ENCODE results near the gene MMP2. TPM values are rescaled to one million over a fixed set of nuclear protein-coding genes. Genes with fewer than 3 reads are reported as not detected.

The MMP2 gene
- total RNA-seq, 4 donors from 2014 or later: 94.9 to 286 (median 216) TPM

- Histone ChIP-seq H3K36me3 (no peaks in the 10 kb centered on the region), H3K9me3 (no peaks in the 10 kb centered on the region), H3K27ac (no peak overlapping the region), H3K4me1 (peaks cover 0 to 10% of the 10 kb centered on the region in 2 donors), H3K4me3 (replicated peaks in 1 of 3) (no peak overlapping the region), H3K27me3 (no peaks in the 10 kb centered on the region)
- intact Hi-C loops (cut with DNase I): no loop called here
- no peak for TF ChIP-seq CTCF (IDR thresholded peaks at IDR 0.05)
- DNase-seq: no peak
- 50 to 52% methylated on average over 1 of the region's 1 CpG for WGBS, 2 donors
These were observed 42.8 kb downstream of the MMP2 start for GRCh38 chr16:55521792-55522191.

GRCh38 chr16:55526441-55526840 lies 47.4 kb downstream of the MMP2 start:
- Histone ChIP-seq H3K4me1 (peaks cover 0 to 16% of the 10 kb centered on the region in 2 donors), H3K27me3 (no peaks in the 10 kb centered on the region), H3K9me3 (no peaks in the 10 kb centered on the region), H3K4me3 (replicated peaks in 1 of 3) (no peak overlapping the region), H3K36me3 (peaks cover 0 to 9% of the 10 kb centered on the region in 2 donors), H3K27ac (peak overlapping the region in 1 of 3 donors; percentile 6)
- DNase-seq: no peak
- intact Hi-C loops (cut with DNase I): no loop called here
- TF ChIP-seq CTCF (IDR thresholded peaks at IDR 0.05) (no peak), POLR2A (IDR thresholded peaks at IDR 0.05) (no peak)
- WGBS, 2 donors: 48 to 64% methylated on average over 2 of the region's 2 CpGs

GRCh38 chr16:55527885-55528284 lies 48.9 kb downstream of the MMP2 start:
- no peak overlapping the region for H3K27ac ChIP-seq
- H3K4me1 ChIP-seq: peaks cover 0 to 16% of the 10 kb centered on the region in 2 donors
- no peaks in the 10 kb centered on the region for H3K27me3 ChIP-seq
- H3K9me3 ChIP-seq: no peaks in the 10 kb centered on the region
- DNase-seq: no peak
- H3K4me3 ChIP-seq (replicated peaks in 1 of 3): no peak overlapping the region
- TF ChIP-seq CTCF (IDR thresholded peaks at IDR 0.05) (no peak), POLR2A (IDR thresholded peaks at IDR 0.05) (no peak)
- intact Hi-C loops (cut with DNase I): no loop called here
- peaks cover 0 to 9% of the 10 kb centered on the region in 2 donors for H3K36me3 ChIP-seq

- intact Hi-C loops (cut with DNase I): no loop called here
- TF ChIP-seq CTCF (IDR thresholded peaks at IDR 0.05): no peak
- no peak for TF ChIP-seq POLR2A (IDR thresholded peaks at IDR 0.05)
- H3K4me1 ChIP-seq: peaks cover under 1 to 22% of the 10 kb centered on the region in 2 donors
- no peak overlapping the region for H3K27ac ChIP-seq
- no peaks in the 10 kb centered on the region for H3K9me3 ChIP-seq
- 83 to 84% methylated on average over 2 of the region's 2 CpGs for WGBS, 2 donors
- no peaks in the 10 kb centered on the region for H3K27me3 ChIP-seq
- no peak overlapping the region for H3K4me3 ChIP-seq (replicated peaks in 1 of 3)
- no peak for DNase-seq
- peaks cover 0 to 9% of the 10 kb centered on the region in 2 donors for H3K36me3 ChIP-seq
These were observed 50.0 kb downstream of the MMP2 start for GRCh38 chr16:55529018-55529417.

- peaks cover 0 to 9% of the 10 kb centered on the region in 2 donors for H3K36me3 ChIP-seq
- intact Hi-C loops (cut with DNase I): no loop called here
- peaks cover 10 to 27% of the 10 kb centered on the region in 2 donors for H3K4me1 ChIP-seq
These were observed 51.4 kb downstream of the MMP2 start for GRCh38 chr16:55530316-55530856.

More at GRCh38 chr16:55530316-55530856, 51.4 kb downstream of the MMP2 start:
- Histone ChIP-seq H3K9me3 (no peaks in the 10 kb centered on the region), H3K27me3 (no peaks in the 10 kb centered on the region), H3K27ac (no peak overlapping the region), H3K4me3 (replicated peaks in 1 of 3) (no peak overlapping the region)
- no peak for DNase-seq
- WGBS, 2 donors: 86 to 97% methylated on average over 1 of the region's 1 CpG
- no peak for TF ChIP-seq CTCF (IDR thresholded peaks at IDR 0.05)
- no peak for TF ChIP-seq POLR2A (IDR thresholded peaks at IDR 0.05)
